DMS53 treated with DMSO at 0.1 percent for 48 hours (cell line): Measurements from ENCODE around the gene SPOCK1.

Experiments used
- DNase-seq: peaks from one replicate; lab custom pipeline; 2025; ENCODE audit not compliant: unreplicated experiment; lab: John Stamatoyannopoulos, UW

The SPOCK1 gene

GRCh38 chr5:137366526-137366925 is 132.6 kb downstream of the SPOCK1 start:
- DNase-seq, result no peak

DNA sequence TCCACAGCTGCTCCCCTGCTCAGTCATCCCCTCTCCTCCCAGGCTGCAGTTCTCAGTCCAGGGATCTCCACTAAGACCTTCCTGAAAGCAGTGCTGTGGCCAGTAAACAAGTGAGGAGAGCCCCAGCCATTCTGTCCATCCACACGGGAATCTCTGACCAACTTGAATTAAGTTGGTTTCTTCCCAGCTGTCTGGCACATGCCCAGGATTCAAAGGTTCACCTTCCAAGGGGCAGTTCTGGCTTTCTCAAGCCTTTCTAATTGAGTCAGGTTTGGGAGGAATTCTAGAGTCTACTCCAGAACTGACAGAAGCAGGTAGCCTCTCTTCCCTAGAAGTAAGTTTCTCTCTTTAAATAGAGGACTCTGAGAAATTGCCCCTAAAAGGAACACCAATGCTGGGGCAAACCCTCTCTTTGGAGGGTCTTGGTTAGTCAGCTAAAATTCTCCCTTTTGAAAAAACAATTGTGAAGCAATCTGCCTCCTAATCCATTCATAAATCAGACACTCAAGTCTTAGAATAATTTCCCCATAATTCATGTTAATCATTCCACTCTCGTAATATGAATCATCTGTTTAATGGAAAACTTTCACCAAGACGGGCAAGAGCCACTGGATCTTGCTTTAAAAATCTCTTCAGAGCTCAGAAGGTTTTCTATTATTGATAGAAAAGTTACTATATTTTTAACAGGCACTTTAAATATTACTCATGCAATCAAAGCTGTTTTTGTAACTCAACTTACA is 133.8 kb downstream of the SPOCK1 start:
- DNase-seq, result no peak

DNA sequence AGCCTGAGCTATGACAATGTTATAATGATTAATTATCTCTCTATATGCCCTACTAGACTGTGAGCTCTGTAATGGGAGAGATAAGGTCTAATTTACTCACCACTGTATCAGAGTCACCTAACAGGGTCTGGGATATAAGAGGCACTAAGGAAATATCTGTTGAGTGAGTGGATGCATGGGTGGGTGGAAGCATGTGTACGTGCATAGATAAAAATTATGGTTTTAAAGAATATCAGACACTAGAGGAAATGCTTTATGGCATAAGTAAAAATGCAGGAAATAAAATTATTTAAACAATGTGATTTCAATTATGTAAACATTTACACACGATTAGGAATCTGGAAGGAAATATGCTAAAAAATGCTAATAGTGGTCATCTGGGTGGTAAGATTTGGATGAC is 137.8 kb downstream of the SPOCK1 start:
- no peak for DNase-seq

- DNase-seq, result no peak
These were observed 138.5 kb downstream of the SPOCK1 start for GRCh38 chr5:137360607-137361006.

DNA sequence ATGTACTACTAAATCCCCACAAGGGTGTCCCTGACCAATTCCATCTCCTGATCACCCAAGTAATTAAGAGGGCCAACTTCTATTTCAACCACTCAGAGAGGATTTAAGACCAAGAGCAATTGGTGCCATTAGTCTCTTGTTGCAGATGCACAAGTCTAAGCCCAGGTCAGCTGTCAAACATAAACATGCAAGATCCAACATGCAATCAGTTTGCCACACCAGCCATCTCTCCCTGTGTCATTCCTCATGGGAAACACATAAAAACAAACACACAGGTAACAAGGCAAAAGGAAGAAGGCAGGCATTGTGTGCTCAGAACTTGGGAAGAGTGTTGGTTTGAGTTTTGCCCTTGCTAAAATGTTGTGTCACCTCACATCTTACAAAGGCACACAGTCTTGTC is 139.2 kb downstream of the SPOCK1 start:
- DNase-seq, result no peak

GRCh38 chr5:137357436-137357835 is 141.7 kb downstream of the SPOCK1 start:
- DNase-seq, result no peak

- DNase-seq, result no peak
These were observed 143.0 kb downstream of the SPOCK1 start for GRCh38 chr5:137356127-137356526.

GRCh38 chr5:137355708-137356107 is 143.4 kb downstream of the SPOCK1 start:
- DNase-seq, result no peak

DNA sequence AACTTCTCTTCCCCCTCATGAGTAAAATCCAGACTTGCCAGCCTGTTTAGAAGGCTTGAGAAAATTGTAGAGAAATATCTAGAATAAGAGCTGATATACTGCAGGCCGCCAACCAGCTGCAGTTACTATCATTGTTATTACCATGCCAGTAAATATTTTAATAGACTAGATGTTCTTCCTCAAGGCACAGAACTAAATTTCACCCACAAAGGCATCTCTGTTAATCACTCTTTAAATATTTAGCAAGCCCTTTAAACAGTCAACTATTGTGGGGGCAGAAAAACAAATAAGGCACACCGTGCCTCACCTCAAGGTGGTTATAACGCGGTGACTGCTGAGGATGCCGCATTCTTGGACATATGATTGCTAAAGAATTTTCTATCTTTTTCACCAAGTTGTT is 147.0 kb downstream of the SPOCK1 start:
- no peak for DNase-seq

GRCh38 chr5:137350791-137351190 is 148.3 kb downstream of the SPOCK1 start:
- no peak for DNase-seq

GRCh38 chr5:137348759-137349158 is 150.4 kb downstream of the SPOCK1 start:
- DNase-seq, result no peak

GRCh38 chr5:137347865-137348264 is 151.3 kb downstream of the SPOCK1 start:
- DNase-seq, result no peak

- DNase-seq, result no peak
These were observed 152.8 kb downstream of the SPOCK1 start for GRCh38 chr5:137346281-137346680.

DNA sequence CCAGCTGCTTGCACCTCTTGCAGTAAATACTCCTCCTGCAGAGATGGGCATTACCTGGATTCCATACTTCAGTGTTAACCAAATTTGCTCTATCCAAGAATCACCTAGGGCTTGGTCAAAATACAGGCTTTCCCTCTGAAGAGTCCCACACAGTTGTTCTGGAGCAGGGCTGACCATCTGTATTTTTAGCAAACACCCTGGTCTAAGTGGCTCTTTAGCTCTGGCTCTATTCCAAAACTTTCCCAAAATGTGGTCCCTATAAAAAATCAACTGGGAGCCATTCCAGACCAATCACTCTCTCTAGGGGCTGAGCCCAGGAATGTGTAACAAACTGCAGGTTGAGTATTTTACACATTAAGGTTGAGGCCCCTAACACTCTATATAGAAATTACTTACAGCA is 153.7 kb downstream of the SPOCK1 start:
- no peak for DNase-seq

DNA sequence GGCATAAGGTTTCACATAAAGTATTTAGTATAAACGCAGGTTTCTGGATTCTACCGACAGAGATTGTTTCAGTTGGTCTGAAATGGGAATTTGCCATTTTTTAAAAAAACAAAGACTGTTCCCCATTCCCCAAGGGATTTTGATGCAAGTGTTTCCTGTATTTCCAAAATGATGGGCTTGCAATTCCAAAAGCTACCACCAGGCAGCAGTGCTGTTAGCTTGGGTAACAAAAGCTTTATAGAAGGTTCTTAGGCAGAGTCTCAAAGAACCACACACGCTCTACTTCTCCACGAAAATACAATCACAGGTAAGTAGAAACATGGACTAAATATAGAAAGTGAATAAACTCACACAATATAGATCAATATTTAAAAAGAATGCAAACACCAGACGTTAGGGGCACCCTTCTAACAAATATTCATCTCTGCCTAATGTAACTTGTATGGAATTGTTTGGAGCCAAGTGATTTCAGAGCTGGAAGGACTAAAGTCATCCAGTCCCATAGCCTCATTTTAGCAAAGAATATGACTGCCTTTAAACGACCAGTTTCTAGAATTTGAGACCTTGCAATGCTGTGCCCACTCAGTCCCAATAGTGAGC is 154.3 kb downstream of the SPOCK1 start:
- peak; percentile 27 for DNase-seq

GRCh38 chr5:137344021-137344420 is 155.1 kb downstream of the SPOCK1 start:
- DNase-seq, result no peak

- DNase-seq, result no peak
These were observed 156.4 kb downstream of the SPOCK1 start for GRCh38 chr5:137342764-137343163.

DNA sequence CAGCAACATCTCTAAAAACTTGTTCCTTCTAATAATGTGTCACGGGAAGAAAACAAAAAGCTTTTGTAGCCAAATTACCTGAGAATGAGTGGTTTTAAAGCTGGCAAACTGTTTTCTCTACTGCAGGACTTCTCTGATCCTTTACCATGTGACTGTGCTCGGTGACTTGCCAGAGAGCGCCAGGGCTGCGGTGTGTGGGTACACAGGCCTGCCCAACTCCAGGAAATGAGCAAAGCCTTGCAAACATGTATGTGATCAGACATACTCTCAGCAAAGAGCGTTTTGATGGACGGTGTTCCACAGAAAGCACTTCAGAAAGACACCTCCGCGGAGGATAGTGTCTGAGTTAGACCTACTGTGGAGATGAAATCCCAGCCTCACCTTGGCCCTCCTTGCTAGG is 157.3 kb downstream of the SPOCK1 start:
- DNase-seq, result no peak

- no peak for DNase-seq
These were observed 158.2 kb downstream of the SPOCK1 start for GRCh38 chr5:137340881-137341280.

- DNase-seq, result no peak
These were observed 162.5 kb downstream of the SPOCK1 start for GRCh38 chr5:137336565-137337120.

GRCh38 chr5:137336161-137336560 is 163.0 kb downstream of the SPOCK1 start:
- DNase-seq, result no peak

DNA sequence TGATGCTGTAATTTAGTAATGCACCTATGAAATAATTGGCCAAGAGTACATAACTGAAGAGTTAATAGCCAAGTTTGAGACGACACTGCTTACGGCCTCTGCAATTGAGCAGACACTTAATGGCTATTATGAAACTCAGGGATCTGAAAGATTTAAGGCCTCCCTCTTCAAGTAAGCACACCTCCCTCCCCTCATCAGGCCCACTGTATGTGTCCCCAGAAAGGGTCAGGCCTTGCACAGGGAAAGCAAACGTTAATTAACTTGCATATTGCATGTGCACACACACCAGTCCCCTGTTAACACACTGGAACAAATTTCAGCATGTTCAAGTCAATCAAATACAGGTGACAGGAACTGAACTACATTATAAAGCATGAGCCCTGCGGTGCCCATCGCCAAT is 163.6 kb downstream of the SPOCK1 start:
- DNase-seq, result no peak

DNA sequence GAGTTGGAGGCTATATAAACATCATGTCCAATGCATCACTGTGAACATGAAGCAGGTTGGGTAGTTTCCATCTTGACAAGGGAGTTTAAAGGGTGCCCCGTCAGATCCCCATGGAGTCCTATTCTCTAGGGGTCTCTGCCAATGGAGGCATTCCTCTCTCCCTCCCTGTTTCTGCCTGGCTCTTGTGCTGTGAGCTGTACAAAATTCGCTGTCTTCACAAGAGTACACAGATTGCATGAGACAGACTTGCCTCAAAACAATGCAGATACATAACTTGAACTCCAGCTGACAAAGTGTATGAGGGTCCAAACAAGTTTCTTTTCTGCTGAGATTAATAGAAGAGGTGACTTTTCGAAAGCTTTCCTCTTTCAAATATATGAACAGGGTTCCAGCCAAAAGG is 165.2 kb downstream of the SPOCK1 start:
- no peak for DNase-seq
